Subcutaneous abdominal adipose tissue (tissue), 5 donors: ENCODE results near the gene MAPKAPK2.
"Not testable (repeated sequence)": the region's sequence is repeated elsewhere in the genome, so short reads cannot be mapped to it uniquely, and the experiment has no call there.

Experiments used
- H3K27ac ChIP-seq: one replicate; pipeline ENCODE4 v1.7.0; 2013; ENCODE audit warnings: low read depth, mild to moderate bottlenecking, inconsistent platforms, low read length, moderate library complexity
- H3K27me3 ChIP-seq, 5 donors: one replicate each; pipeline ENCODE4 v1.7.0; 2013; ENCODE audit warnings: low read length in 5 of 5, inconsistent platforms in 1 of 5; ENCODE audit not compliant: control insufficient read depth in 5 of 5, insufficient read depth in 4 of 5
- H3K36me3 ChIP-seq, 5 donors: one replicate each; pipeline ENCODE4 v1.7.0; 2013; ENCODE audit warnings: low read length in 5 of 5; ENCODE audit not compliant: control insufficient read depth in 5 of 5, insufficient read depth in 5 of 5
- H3K4me1 ChIP-seq, 5 donors: one replicate each; pipeline ENCODE4 v1.7.0; 2013; ENCODE audit warnings: low read length in 5 of 5, mild to moderate bottlenecking in 3 of 5, moderate library complexity in 1 of 5; ENCODE audit not compliant: control insufficient read depth in 5 of 5, insufficient read depth in 5 of 5
- H3K4me3 ChIP-seq, 5 donors: one replicate each; pipeline ENCODE4 v1.7.0; 2013; ENCODE audit warnings: low read length in 5 of 5, low read depth in 1 of 5
- H3K9ac ChIP-seq, 5 donors: one replicate each; pipeline ENCODE4 v1.7.0; 2013; ENCODE audit warnings: low read length in 5 of 5, mild to moderate bottlenecking in 4 of 5, moderate library complexity in 3 of 5
- H3K9me3 ChIP-seq, 5 donors: one replicate each; pipeline ENCODE4 v1.7.0; 2013; ENCODE audit warnings: low read length in 5 of 5; ENCODE audit not compliant: control insufficient read depth in 5 of 5
- donor health status: healthy.
- donor health status: healthy.
- donor health status: healthy.
- donor health status: healthy.
- donor health status: healthy.

MAPKAPK2 gene

GRCh38 chr1:206748348-206749030, 63.8 kb downstream of the MAPKAPK2 start:
- Histone ChIP-seq H3K9ac (no peak overlapping the region), H3K27me3 (peaks cover 0 to 3% (median 0%) of the 10 kb centered on the region in 5 donors), H3K36me3 (no peaks in the 10 kb centered on the region), H3K9me3 (no peaks in the 10 kb centered on the region), H3K4me1 (peaks cover 0 to 9% (median 0%) of the 10 kb centered on the region in 5 donors), H3K27ac (no peak overlapping the region), H3K4me3 (no peak overlapping the region)

- no peaks in the 10 kb centered on the region for H3K27me3 ChIP-seq
Observed at GRCh38 chr1:206751891-206752290, 67.2 kb downstream of the MAPKAPK2 start.

GRCh38 chr1:206752481-206752880, 67.8 kb downstream of the MAPKAPK2 start:
- peaks cover 0 to 9% (median 0%) of the 10 kb centered on the region in 5 donors for H3K4me1 ChIP-seq
- no peaks in the 10 kb centered on the region for H3K27me3 ChIP-seq
- no peak overlapping the region for H3K4me3 ChIP-seq
- H3K36me3 ChIP-seq = no peaks in the 10 kb centered on the region
- H3K27ac ChIP-seq = no peak overlapping the region
- no peak overlapping the region for H3K9ac ChIP-seq
- no peaks in the 10 kb centered on the region for H3K9me3 ChIP-seq

More at GRCh38 chr1:206751891-206752290, 67.2 kb downstream of the MAPKAPK2 start:
- Histone ChIP-seq H3K36me3 (no peaks in the 10 kb centered on the region), H3K9me3 (no peaks in the 10 kb centered on the region), H3K4me3 (no peak overlapping the region), H3K9ac (no peak overlapping the region), H3K27ac (no peak overlapping the region), H3K4me1 (peaks cover 0 to 9% (median 0%) of the 10 kb centered on the region in 5 donors)

GRCh38 chr1:206753141-206753540, 68.4 kb downstream of the MAPKAPK2 start:
- Histone ChIP-seq H3K9ac (no peak overlapping the region), H3K4me1 (peaks cover 0 to 9% (median 0%) of the 10 kb centered on the region in 5 donors), H3K9me3 (no peaks in the 10 kb centered on the region), H3K27me3 (no peaks in the 10 kb centered on the region), H3K36me3 (no peaks in the 10 kb centered on the region), H3K27ac (no peak overlapping the region), H3K4me3 (no peak overlapping the region)

- no peak overlapping the region for H3K27ac ChIP-seq
- no peaks in the 10 kb centered on the region for H3K9me3 ChIP-seq
- peaks cover 0 to 9% (median 0%) of the 10 kb centered on the region in 5 donors for H3K4me1 ChIP-seq
- no peak overlapping the region for H3K9ac ChIP-seq
- no peaks in the 10 kb centered on the region for H3K36me3 ChIP-seq
- no peak overlapping the region for H3K4me3 ChIP-seq
- no peaks in the 10 kb centered on the region for H3K27me3 ChIP-seq
Observed at GRCh38 chr1:206754011-206754410, 69.3 kb downstream of the MAPKAPK2 start.

GRCh38 chr1:206757524-206758266, 73.0 kb downstream of the MAPKAPK2 start:
- H3K4me3 ChIP-seq = no peak overlapping the region

GRCh38 chr1:206760590-206760989, 75.9 kb downstream of the MAPKAPK2 start:
- H3K4me1 ChIP-seq = peaks cover 0 to under 1% (median 0%) of the 10 kb centered on the region in 5 donors
- H3K4me3 ChIP-seq = no peak overlapping the region
- H3K27ac ChIP-seq = no peak overlapping the region
- H3K36me3 ChIP-seq = no peaks in the 10 kb centered on the region
- no peak overlapping the region for H3K9ac ChIP-seq
- no peaks in the 10 kb centered on the region for H3K27me3 ChIP-seq
- peaks cover 0 to 2% (median 0%) of the 10 kb centered on the region in 5 donors for H3K9me3 ChIP-seq

More at GRCh38 chr1:206757524-206758266, 73.0 kb downstream of the MAPKAPK2 start:
- H3K36me3 ChIP-seq = no peaks in the 10 kb centered on the region
- no peaks in the 10 kb centered on the region for H3K9me3 ChIP-seq
- no peaks in the 10 kb centered on the region for H3K4me1 ChIP-seq
- no peak overlapping the region for H3K27ac ChIP-seq
- H3K9ac ChIP-seq = no peak overlapping the region
- H3K27me3 ChIP-seq = no peaks in the 10 kb centered on the region

- peaks cover 0 to 5% (median 0%) of the 10 kb centered on the region in 5 donors for H3K4me1 ChIP-seq
- no peak overlapping the region for H3K4me3 ChIP-seq
- no peak overlapping the region for H3K9ac ChIP-seq
- H3K36me3 ChIP-seq = no peaks in the 10 kb centered on the region
- H3K9me3 ChIP-seq = peaks cover 0 to 2% (median 0%) of the 10 kb centered on the region in 5 donors
- H3K27me3 ChIP-seq = no peaks in the 10 kb centered on the region
- no peak overlapping the region for H3K27ac ChIP-seq
Observed at GRCh38 chr1:206761159-206761768, 76.6 kb downstream of the MAPKAPK2 start.

GRCh38 chr1:206762741-206763364, 78.1 kb downstream of the MAPKAPK2 start:
- not testable (repeated sequence) for H3K36me3 ChIP-seq, H3K4me3 ChIP-seq, H3K9ac ChIP-seq, H3K27me3 ChIP-seq, H3K9me3 ChIP-seq, H3K27ac ChIP-seq
- peaks cover 0 to 11% (median 0%) of the 10 kb centered on the region in 5 donors for H3K4me1 ChIP-seq
